A673 (cell line): ENCODE data around the gene HGF. TPM values are rescaled to one million over a fixed set of nuclear protein-coding genes. Genes with fewer than 3 reads are reported as not detected.

Experiments used
- BruUV-seq: library from RNA; stranded (reverse); fragments of 400-500 nt; replicated peaks from 2 replicates; lab custom pipeline; 2021; lab: Mats Ljungman, UMichigan
- CTCF ChIA-PET: fragments of 300-600 bp; sonication (Branson Sonifier 250); formaldehyde crosslinking; loops from one replicate; lab custom pipeline; 2022; ENCODE audit warnings: antibody characterized with exemption; lab: Charles Lee
- POLR2A ChIA-PET: fragments of 300-600 bp; sonication (Branson Sonifier 250); formaldehyde crosslinking; loops from one replicate; lab custom pipeline; 2022; ENCODE audit warnings: antibody characterized with exemption; ENCODE audit not compliant: low non-redundant PET; lab: Charles Lee
- DNase-seq: peaks from one replicate; pipeline ENCODE4 v3.0.0-alpha.2; 2015; ENCODE audit warnings: low spot score
- H3K27ac ChIP-seq: fragments of 200-600 bp; sonication (generic); 2 replicates; pipeline ENCODE4 v1.5.1; 2016; ENCODE audit warnings: mixed run types, low read depth, mild to moderate bottlenecking, mixed read lengths, antibody characterized with exemption, low read length; ENCODE audit not compliant: poor library complexity, severe bottlenecking
- H3K27me3 ChIP-seq: fragments of 200-600 bp; sonication (generic); replicated peaks from 2 replicates; pipeline ENCODE4 v1.6.1; 2017; ENCODE audit warnings: mixed run types, low read depth, mild to moderate bottlenecking, mixed read lengths, antibody characterized with exemption, low read length; ENCODE audit not compliant: insufficient read depth, poor library complexity
- H3K36me3 ChIP-seq: fragments of 200-600 bp; sonication (generic); 2 replicates; pipeline ENCODE4 v1.6.1; 2016; ENCODE audit warnings: mixed run types, mild to moderate bottlenecking, mixed read lengths, antibody characterized with exemption, low read length; ENCODE audit not compliant: insufficient read depth, poor library complexity, severe bottlenecking
- H3K4me1 ChIP-seq: fragments of 200-600 bp; sonication (generic); 2 replicates; pipeline ENCODE4 v1.6.1; 2017; ENCODE audit warnings: mixed run types, mild to moderate bottlenecking, mixed read lengths, antibody characterized with exemption, low read length; ENCODE audit not compliant: insufficient read depth, poor library complexity, severe bottlenecking
- H3K4me3 ChIP-seq: fragments of 200-600 bp; sonication (generic); 2 replicates; pipeline ENCODE4 v1.5.1; 2016; ENCODE audit warnings: low read depth, mixed run types, mild to moderate bottlenecking, mixed read lengths, low read length; ENCODE audit not compliant: poor library complexity, severe bottlenecking
- H3K9me3 ChIP-seq: fragments of 200-600 bp; sonication (generic); 2 replicates; pipeline ENCODE4 v1.6.1; 2016; ENCODE audit warnings: mixed run types, low read depth, mild to moderate bottlenecking, mixed read lengths, antibody characterized with exemption, low read length; ENCODE audit not compliant: poor library complexity, severe bottlenecking
- EZH2 ChIP-seq: fragments of 200-600 bp; sonication (generic); IDR thresholded peaks from 2 replicates; pipeline ENCODE4 v1.6.1; 2017; ENCODE audit warnings: borderline replicate concordance, low read depth, mild to moderate bottlenecking, mixed read lengths, antibody characterized with exemption, low read length; ENCODE audit not compliant: poor library complexity, severe bottlenecking
- intact Hi-C: fragments of 100-400 bp; cut with micrococcal nuclease; formaldehyde crosslinking; loops from one replicate; pipeline ENCODE4 v1.10.0; 2022; ENCODE audit not compliant: unreplicated experiment
- total RNA-seq: library from RNA; stranded (reverse); gene quantifications from 2 replicates; pipeline ENCODE4 v1.2.3, GENCODE V29; 2021
- TF ChIP-seq, protein P1 (sequence below): fragments of 300-800, 200-600 bp; sonication (generic); conservative IDR thresholded peaks from 2 replicates; pipeline ENCODE4 v1.5.1; 2017; ENCODE audit warnings: low read depth, mild to moderate bottlenecking, antibody characterized with exemption, low read length, moderate library complexity, mixed read lengths

HGF gene
- total RNA-seq, 1 experiment from 2014 or later = not detected

DNA sequence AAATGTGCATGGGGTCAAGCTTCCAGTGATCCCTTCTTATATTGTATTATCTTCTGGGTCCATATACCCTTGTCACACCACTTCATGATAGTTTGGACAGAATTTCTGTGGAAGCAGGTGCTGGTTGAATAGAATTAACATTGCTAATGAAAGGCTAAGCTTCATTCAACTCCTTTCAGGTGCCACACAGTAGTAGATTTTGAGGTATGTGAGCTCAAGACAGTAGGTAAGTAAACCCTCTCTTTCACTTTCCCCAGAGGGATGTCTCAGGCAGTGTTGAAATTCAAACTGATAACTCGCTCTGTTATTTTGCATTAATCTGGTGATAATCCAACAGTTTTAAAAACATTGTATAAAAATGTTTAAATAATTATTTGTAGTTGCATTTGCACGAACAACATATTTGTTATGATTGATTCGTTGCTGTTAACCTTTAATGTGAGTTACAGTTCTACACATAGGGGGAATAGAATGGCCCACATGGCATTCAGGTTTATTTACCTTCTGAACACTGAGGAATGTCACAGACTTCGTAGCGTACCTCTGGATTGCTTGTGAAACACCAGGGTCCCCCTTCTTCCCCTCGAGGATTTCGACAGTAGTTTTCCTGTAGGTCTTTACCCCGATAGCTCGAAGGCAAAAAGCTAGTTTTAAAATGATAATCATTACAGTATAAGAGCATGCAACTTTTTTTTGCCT, 18.1 kb downstream of the HGF start:
- no peaks in the 10 kb centered on the region for H3K4me1 ChIP-seq
- H3K27ac ChIP-seq = no peak overlapping the region
- intact Hi-C loops = no loop called here
- no peak for TF ChIP-seq EZH2
- TF ChIP-seq, protein P1, sequence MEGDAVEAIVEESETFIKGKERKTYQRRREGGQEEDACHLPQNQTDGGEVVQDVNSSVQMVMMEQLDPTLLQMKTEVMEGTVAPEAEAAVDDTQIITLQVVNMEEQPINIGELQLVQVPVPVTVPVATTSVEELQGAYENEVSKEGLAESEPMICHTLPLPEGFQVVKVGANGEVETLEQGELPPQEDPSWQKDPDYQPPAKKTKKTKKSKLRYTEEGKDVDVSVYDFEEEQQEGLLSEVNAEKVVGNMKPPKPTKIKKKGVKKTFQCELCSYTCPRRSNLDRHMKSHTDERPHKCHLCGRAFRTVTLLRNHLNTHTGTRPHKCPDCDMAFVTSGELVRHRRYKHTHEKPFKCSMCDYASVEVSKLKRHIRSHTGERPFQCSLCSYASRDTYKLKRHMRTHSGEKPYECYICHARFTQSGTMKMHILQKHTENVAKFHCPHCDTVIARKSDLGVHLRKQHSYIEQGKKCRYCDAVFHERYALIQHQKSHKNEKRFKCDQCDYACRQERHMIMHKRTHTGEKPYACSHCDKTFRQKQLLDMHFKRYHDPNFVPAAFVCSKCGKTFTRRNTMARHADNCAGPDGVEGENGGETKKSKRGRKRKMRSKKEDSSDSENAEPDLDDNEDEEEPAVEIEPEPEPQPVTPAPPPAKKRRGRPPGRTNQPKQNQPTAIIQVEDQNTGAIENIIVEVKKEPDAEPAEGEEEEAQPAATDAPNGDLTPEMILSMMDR = no peak
- no TSS peak for BruUV-seq
- no peak overlapping the region for H3K4me3 ChIP-seq
- H3K27me3 ChIP-seq = no peaks in the 10 kb centered on the region
- H3K36me3 ChIP-seq = no peaks in the 10 kb centered on the region
- ChIA-PET CTCF (no interaction called here), POLR2A (no interaction called here)
- H3K9me3 ChIP-seq = no peaks in the 10 kb centered on the region
- no peak for DNase-seq

GRCh38 chr7:81745637-81746036, 24.2 kb downstream of the HGF start:
- BruUV-seq = no TSS peak
- CTCF ChIA-PET = no interaction called here

GRCh38 chr7:81744389-81744788, 25.5 kb downstream of the HGF start:
- no peaks in the 10 kb centered on the region for H3K9me3 ChIP-seq
- CTCF ChIA-PET = no interaction called here
- H3K4me3 ChIP-seq = no peak overlapping the region
- intact Hi-C loops = no loop called here
- H3K4me1 ChIP-seq = no peaks in the 10 kb centered on the region
- POLR2A ChIA-PET = no interaction called here
- no peaks in the 10 kb centered on the region for H3K36me3 ChIP-seq
- DNase-seq = no peak
- no peaks in the 10 kb centered on the region for H3K27me3 ChIP-seq
- no TSS peak for BruUV-seq
- TF ChIP-seq EZH2 = no peak
- TF ChIP-seq, protein P1 = no peak
- no peak overlapping the region for H3K27ac ChIP-seq

More at GRCh38 chr7:81745637-81746036, 24.2 kb downstream of the HGF start:
- H3K27ac ChIP-seq = no peak overlapping the region
- POLR2A ChIA-PET = no interaction called here
- H3K36me3 ChIP-seq = no peaks in the 10 kb centered on the region
- no peaks in the 10 kb centered on the region for H3K4me1 ChIP-seq
- no peaks in the 10 kb centered on the region for H3K9me3 ChIP-seq
- TF ChIP-seq, protein P1 = no peak
- TF ChIP-seq EZH2 = no peak
- intact Hi-C loops = no loop called here
- H3K4me3 ChIP-seq = no peak overlapping the region
- no peaks in the 10 kb centered on the region for H3K27me3 ChIP-seq
- DNase-seq = no peak
